Left ventricle myocardium superior (tissue), 1 donor: Measurements from ENCODE around the gene PNPLA3. TPM values are rescaled to one million over a fixed set of nuclear protein-coding genes. Genes with fewer than 3 reads are reported as not detected.
"Not testable (repeated sequence)": the region's sequence is repeated elsewhere in the genome, so short reads cannot be mapped to it uniquely, and the experiment has no call there.

Experiments
- ATAC-seq: fragments of 200-7000 bp; cut with Tn5 transposase; one replicate; pipeline ENCODE4 v1.9.1; 2020; ENCODE audit warnings: mild to moderate bottlenecking, moderate library complexity
- DNase-seq: peaks from one replicate; pipeline ENCODE4 v3.0.0-alpha.2; 2020
- intact Hi-C: fragments of 100-400 bp; cut with micrococcal nuclease; formaldehyde crosslinking; loops from one replicate; pipeline ENCODE4 v1.11.0; 2022
- total RNA-seq: library from RNA; stranded (reverse); fragmentation: NEBNext Ultra II Directional; extraction: Animal tissue kit (Norgen Biotek cat#: 25700); gene quantifications from one replicate; pipeline ENCODE4 v1.2.1, GENCODE V29; 2021
- donor health status: DM: no; HTN: yes; CAD: no; lungs with severe emphysema.

PNPLA3 gene
- total RNA-seq, 1 donor from 2014 or later = 0.25 TPM

- DNase-seq (no peak), ATAC-seq (no peak)
- intact Hi-C loops = no loop called here
Measured at GRCh38 chr22:43889201-43889859, 34.3 kb upstream of the PNPLA3 start.

GRCh38 chr22:43889860-43890253 lies 33.7 kb upstream of the PNPLA3 start:
- intact Hi-C loops = no loop called here
- ATAC-seq (no peak), DNase-seq (no peak)

- no peak for ATAC-seq
- DNase-seq = no peak
- intact Hi-C loops = no loop called here
Measured at GRCh38 chr22:43890901-43891331, 32.7 kb upstream of the PNPLA3 start.

- DNase-seq = no peak
- intact Hi-C loops = no loop called here
- ATAC-seq = no peak
Measured at GRCh38 chr22:43891360-43892182, 32.0 kb upstream of the PNPLA3 start, which contains the start of gene PNPLA5. TSS of gene PNPLA5 (minus strand) at chr22:43892013. CDS start at chr22:43891880, 133 bp downstream.

GRCh38 chr22:43892183-43892894 lies 31.3 kb upstream of the PNPLA3 start:
- DNase-seq = no peak
- ATAC-seq = no peak
- intact Hi-C loops = no loop called here

- intact Hi-C loops = no loop called here
- DNase-seq = no peak
- no peak for ATAC-seq
Measured at GRCh38 chr22:43893266-43893665, 30.3 kb upstream of the PNPLA3 start.

- no peak for DNase-seq
- no peak for ATAC-seq
- intact Hi-C loops = no loop called here
Measured at GRCh38 chr22:43894122-43894521, 29.5 kb upstream of the PNPLA3 start.

- intact Hi-C loops = no loop called here
- DNase-seq (no peak), ATAC-seq (no peak)
Measured at GRCh38 chr22:43895986-43896645, 27.5 kb upstream of the PNPLA3 start.

GRCh38 chr22:43897751-43898261 lies 25.8 kb upstream of the PNPLA3 start:
- no peak for DNase-seq
- intact Hi-C loops = no loop called here
- no peak for ATAC-seq

- no peak for ATAC-seq
- intact Hi-C loops = no loop called here
- no peak for DNase-seq
Measured at GRCh38 chr22:43900206-43900605, 23.4 kb upstream of the PNPLA3 start.

- intact Hi-C loops = no loop called here
- DNase-seq = no peak
- peak; percentile 26 for ATAC-seq
Measured at GRCh38 chr22:43901976-43902643, 21.5 kb upstream of the PNPLA3 start.

GRCh38 chr22:43903033-43903432 lies 20.6 kb upstream of the PNPLA3 start:
- intact Hi-C loops, ATAC-seq, DNase-seq: not testable (repeated sequence)

GRCh38 chr22:43904412-43904811 lies 19.2 kb upstream of the PNPLA3 start:
- peak; percentile 59 for DNase-seq
- ATAC-seq, intact Hi-C loops: not testable (repeated sequence)

GRCh38 chr22:43905681-43906080 lies 17.9 kb upstream of the PNPLA3 start:
- no peak for ATAC-seq
- no peak for DNase-seq
- intact Hi-C loops = no loop called here

- ATAC-seq = no peak
- intact Hi-C loops = no loop called here
- no peak for DNase-seq
Measured at GRCh38 chr22:43909708-43910107, 13.9 kb upstream of the PNPLA3 start.

- intact Hi-C loops = no loop called here
- no peak for DNase-seq
- no peak for ATAC-seq
Measured at GRCh38 chr22:43910178-43910695, 13.4 kb upstream of the PNPLA3 start.

- ATAC-seq (no peak), DNase-seq (no peak)
- intact Hi-C loops = no loop called here
Measured at GRCh38 chr22:43911351-43911750, 12.3 kb upstream of the PNPLA3 start.

- ATAC-seq = no peak
- intact Hi-C loops = no loop called here
- no peak for DNase-seq
Measured at GRCh38 chr22:43917521-43917920, 6.1 kb upstream of the PNPLA3 start.
